HepG2 (cell line): Measurements from ENCODE around the gene LBR. TPM values are rescaled to one million over a fixed set of nuclear protein-coding genes. Genes with fewer than 3 reads are reported as not detected.

Source experiments
- FOXK2 ChIP-seq: fragments of 450-650 bp; IDR thresholded peaks from 2 replicates; pipeline ENCODE4 v1.6.1; 2016
- HINFP ChIP-seq: sonication (generic); formaldehyde crosslinking; IDR thresholded peaks from 2 replicates; pipeline ENCODE4 v1.4.0; 2020; ENCODE audit warnings: low read depth, mild to moderate bottlenecking, missing genetic modification reagents
- MNT ChIP-seq: fragments of 450-650 bp; IDR thresholded peaks from 2 replicates; pipeline ENCODE4 v1.6.1; 2016
- PAWR ChIP-seq: sonication (generic); formaldehyde crosslinking; IDR thresholded peaks from 2 replicates; pipeline ENCODE4 v1.4.0; 2020; ENCODE audit warnings: missing genetic modification reagents, mild to moderate bottlenecking, borderline replicate concordance
- PBX2 ChIP-seq: IDR thresholded peaks from 2 replicates; pipeline ENCODE4 v1.6.1; 2016; ENCODE audit warnings: control low read depth
- PCBP1 ChIP-seq: fragments of 200-400 bp; formaldehyde crosslinking; IDR thresholded peaks from 2 replicates; pipeline ENCODE4 v1.6.1; 2017; ENCODE audit warnings: mild to moderate bottlenecking, low read depth, low read length, borderline replicate concordance
- SCMH1 ChIP-seq: sonication (generic); formaldehyde crosslinking; IDR thresholded peaks from 2 replicates; pipeline ENCODE4 v1.9.0; 2021; ENCODE audit warnings: missing genetic modification reagents, mild to moderate bottlenecking, borderline replicate concordance
- SIN3A ChIP-seq: IDR thresholded peaks from 2 replicates; pipeline ENCODE4 v1.6.1; 2011; ENCODE audit warnings: low read depth, mild to moderate bottlenecking, control low read depth, low read length, borderline replicate concordance
- SMC3 ChIP-seq: IDR thresholded peaks from 2 replicates; pipeline ENCODE4 v1.6.1; 2011; ENCODE audit warnings: low read length, improper control_type of control experiment
- ZBTB1 ChIP-seq: sonication (generic); formaldehyde crosslinking; IDR thresholded peaks from 2 replicates; pipeline ENCODE4 v1.4.0; 2020; ENCODE audit warnings: missing genetic modification reagents, borderline replicate concordance
- ZBTB4 ChIP-seq: sonication (generic); formaldehyde crosslinking; IDR thresholded peaks from 2 replicates; pipeline ENCODE4 v1.4.0; 2020; ENCODE audit warnings: missing genetic modification reagents, mild to moderate bottlenecking, borderline replicate concordance
- ZBTB49 ChIP-seq: sonication (generic); formaldehyde crosslinking; IDR thresholded peaks from 2 replicates; pipeline ENCODE4 v1.4.0; 2020; ENCODE audit warnings: missing genetic modification reagents, borderline replicate concordance
- ZNF704 ChIP-seq: sonication (generic); formaldehyde crosslinking; IDR thresholded peaks from 2 replicates; pipeline ENCODE4 v1.8.1; 2023; ENCODE audit warnings: mild to moderate bottlenecking, inconsistent platforms, moderate library complexity, missing genetic modification reagents, borderline replicate concordance
- ZSCAN30 ChIP-seq: sonication (generic); formaldehyde crosslinking; IDR thresholded peaks from 2 replicates; pipeline ENCODE4 v1.5.0; 2020; ENCODE audit warnings: mild to moderate bottlenecking, missing genetic modification reagents
- polyA plus RNA-seq, 8 experiments: library from polyadenylated mRNA; depleted of rRNA in 3 of 8; stranded (reverse) in 7 of 8; unstranded in 1 of 8; fragments of >200 nt; fragmentation: Illumina TruSeq in 4 of 8; extraction: Trizol in 4 of 8; gene quantifications; 2 replicates each; pipeline versions ENCODE4 v1.2.1 to v1.2.3, GENCODE V29; 2011 to 2016; ENCODE audit warnings: low read depth in 4 of 8, missing spikeins in 1 of 8, mixed read lengths in 1 of 8; ENCODE audit not compliant: insufficient read depth in 1 of 8
- total RNA-seq, 5 experiments: library from RNA; depleted of rRNA; stranded (reverse); fragments of >200 nt; fragmentation: Illumina TruSeq; extraction: Trizol; gene quantifications; 2 replicates each; pipeline ENCODE4 v1.2.3, GENCODE V29; 2016; ENCODE audit warnings: low read depth in 1 of 5

LBR gene
- total and polyA plus RNA-seq, 2 of the 13 experiments (the other 11 are each of a cell fraction or from before 2014, with no cell fraction given) = 38.9 to 76.7 TPM

GRCh38 chr1:225474986-225475820 is 47.4 kb upstream of the LBR start (continued):
- TF ChIP-seq SMC3 = peak; percentile 83; the same call in 1 of the 2 replicates
- 0 out of 2 replicates have a peak, but pooled peaks have one; percentile 53 for TF ChIP-seq PAWR
- TF ChIP-seq ZBTB4 (CRISPR knock-in tag) = no peak
- no peak for TF ChIP-seq SIN3A
- TF ChIP-seq ZBTB1 (CRISPR knock-in tag) = no peak
- 0 out of 2 replicates have a peak, but pooled peaks have one; percentile 74 for TF ChIP-seq ZSCAN30 (CRISPR knock-in tag)
- TF ChIP-seq MNT = no peak
- no peak for TF ChIP-seq ZNF704 (CRISPR knock-in tag)
- no peak for TF ChIP-seq ZBTB49 (CRISPR knock-in tag)
- TF ChIP-seq HINFP (CRISPR knock-in tag) = peak; percentile 95
- no peak for TF ChIP-seq FOXK2
- TF ChIP-seq SCMH1 (CRISPR knock-in tag) = no peak
- TF ChIP-seq PCBP1 = no peak
- no peak for TF ChIP-seq PBX2
